Caco-2 (cell line): Measurements from ENCODE around the gene NXPH3. TPM values are rescaled to one million over a fixed set of nuclear protein-coding genes. Genes with fewer than 3 reads are reported as not detected.
A peak's percentile ranks its signal among the peaks of the same experiment; 100 is the strongest.

Experiments used
- BruUV-seq: library from RNA; stranded (reverse); fragments of 400-500 nt; replicated peaks from 2 replicates; lab custom pipeline; 2021; lab: Mats Ljungman, UMichigan
- CTCF ChIA-PET: fragments of 300-600 bp; sonication (Branson Sonifier 250); formaldehyde crosslinking; loops from one replicate; lab custom pipeline; 2022; ENCODE audit warnings: antibody characterized with exemption; lab: Charles Lee
- POLR2A ChIA-PET: fragments of 300-600 bp; sonication (Branson Sonifier 250); formaldehyde crosslinking; loops from one replicate; lab custom pipeline; 2022; ENCODE audit warnings: antibody characterized with exemption; lab: Charles Lee
- DNase-seq, 2 experiments: peaks; one replicate each; pipeline versions ENCODE4 v3.0.0 to v3.0.0-alpha.2; 2020 to 2022
- H3K27me3 ChIP-seq: replicated peaks from 2 replicates; pipeline ENCODE4 v1.6.0; 2011; ENCODE audit warnings: low read length; ENCODE audit not compliant: control insufficient read depth, insufficient read depth
- H3K36me3 ChIP-seq: 2 replicates; pipeline ENCODE4 v1.5.1; 2011; ENCODE audit warnings: low read length; ENCODE audit not compliant: control insufficient read depth, insufficient read depth
- H3K4me1 ChIP-seq: fragments of 250-450 bp; sonication (Bioruptor Pico); 2 replicates; pipeline ENCODE4 v1.5.1; 2020; ENCODE audit warnings: mild to moderate bottlenecking
- H3K4me3 ChIP-seq: 2 replicates; pipeline ENCODE4 v1.5.1; 2011; ENCODE audit warnings: low read depth, mild to moderate bottlenecking, control low read depth, low read length
- H3K9me3 ChIP-seq: fragments of 250-450 bp; sonication (Bioruptor Pico); 2 replicates; pipeline ENCODE4 v1.5.1; 2020; ENCODE audit warnings: mild to moderate bottlenecking, moderate library complexity
- H3K27ac Mint-ChIP-seq: one replicate; pipeline ENCODE4 v1.8.0; 2022; ENCODE audit warnings: mixed read lengths; ENCODE audit not compliant: unreplicated experiment
- H3K27me3 Mint-ChIP-seq: one replicate; pipeline ENCODE4 v1.8.0; 2022; ENCODE audit warnings: mixed read lengths; ENCODE audit not compliant: insufficient read depth, unreplicated experiment
- H3K36me3 Mint-ChIP-seq: one replicate; pipeline ENCODE4 v1.8.0; 2022; ENCODE audit warnings: mild to moderate bottlenecking, mixed read lengths; ENCODE audit not compliant: insufficient read depth, unreplicated experiment
- H3K4me1 Mint-ChIP-seq: one replicate; pipeline ENCODE4 v1.8.0; 2022; ENCODE audit warnings: low read depth, mixed read lengths; ENCODE audit not compliant: unreplicated experiment
- H3K4me3 Mint-ChIP-seq: one replicate; pipeline ENCODE4 v1.8.0; 2022; ENCODE audit warnings: mild to moderate bottlenecking, moderate library complexity, mixed read lengths; ENCODE audit not compliant: unreplicated experiment
- H3K9me3 Mint-ChIP-seq: one replicate; pipeline ENCODE4 v1.8.0; 2022; ENCODE audit warnings: mixed read lengths; ENCODE audit not compliant: unreplicated experiment
- intact Hi-C: fragments of 100-400 bp; cut with micrococcal nuclease; formaldehyde crosslinking; loops from one replicate; pipeline ENCODE4 v1.10.0; 2022; ENCODE audit not compliant: unreplicated experiment
- total RNA-seq: library from RNA; stranded (reverse); gene quantifications from 2 replicates; pipeline ENCODE4 v1.2.3, GENCODE V29; 2022
- TF ChIP-seq, protein P1 (sequence below), 2 experiments: fragments of 200-600 bp in 1 of 2; IDR thresholded peaks; 1 replicate in 1 of 2; 2 replicates in 1 of 2; pipeline versions ENCODE4 v1.5.1 to v1.8.0; 2011 to 2022; ENCODE audit warnings: antibody characterized with exemption in 1 of 2, control low read depth in 1 of 2, inconsistent platforms in 1 of 2, low read depth in 1 of 2, low read length in 1 of 2, mild to moderate bottlenecking in 1 of 2, moderate library complexity in 1 of 2; ENCODE audit not compliant: insufficient read depth in 1 of 2, severe bottlenecking in 1 of 2, unreplicated experiment in 1 of 2

Gene NXPH3
- total RNA-seq, 1 experiment from 2014 or later, result 2.0 TPM

DNA sequence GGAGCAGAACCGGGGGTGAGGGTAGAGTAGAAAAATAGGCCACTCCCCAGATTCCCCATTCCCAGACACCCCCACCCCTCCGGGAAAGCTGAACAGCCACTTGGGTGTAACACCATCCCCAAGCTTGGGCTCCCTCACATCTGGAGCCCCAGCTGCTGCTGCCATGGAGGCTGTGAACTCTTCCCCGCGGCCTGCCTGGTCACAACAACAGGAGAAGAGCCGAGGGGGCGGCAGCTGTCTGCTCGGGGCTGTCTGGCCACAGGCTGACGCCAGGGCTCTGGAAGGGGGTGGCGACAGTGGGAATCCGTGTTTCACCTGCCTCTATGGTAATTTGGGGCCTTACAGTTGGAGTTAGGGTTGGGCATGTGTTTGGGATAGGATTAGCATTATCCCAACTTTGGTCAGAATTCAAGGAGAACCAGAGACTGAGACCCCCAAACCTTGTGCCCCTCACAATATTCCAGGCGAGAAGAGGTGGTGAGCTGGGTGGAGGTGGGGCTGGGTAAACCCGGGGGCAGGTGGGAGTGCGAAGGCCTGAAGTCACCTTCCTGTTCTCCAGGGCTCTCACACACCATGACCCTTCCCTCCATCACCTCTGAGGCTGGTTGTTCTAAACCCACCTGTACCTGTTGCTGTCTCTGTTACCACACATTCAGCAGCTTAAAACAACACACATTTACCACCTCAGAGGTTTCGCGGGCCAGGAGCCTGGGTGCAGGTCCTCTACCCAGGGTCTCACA lies 29.7 kb upstream of the NXPH3 start:
- DNase-seq, result peak in 1 of 2 experiments; percentile 52
- H3K27ac Mint-ChIP-seq, result no peak overlapping the region
- CTCF ChIA-PET, result interaction anchor here (0.6 to 1.6 kb wide), 3 partner anchors 111 to 769 kb away, joined by 3 to 5 read pairs (median 3); no protein-coding TSS in a partner anchor
- Histone ChIP-seq H3K9me3 (peaks cover 12% of the 10 kb centered on the region), H3K4me3 (no peak overlapping the region), H3K4me1 (no peaks in the 10 kb centered on the region), H3K36me3 (no peaks in the 10 kb centered on the region), H3K27me3 (no peaks in the 10 kb centered on the region)
- H3K36me3 Mint-ChIP-seq, result no peaks in the 10 kb centered on the region
- peaks cover 4% of the 10 kb centered on the region for H3K27me3 Mint-ChIP-seq
- POLR2A ChIA-PET, result no interaction called here
- TF ChIP-seq, protein P1, sequence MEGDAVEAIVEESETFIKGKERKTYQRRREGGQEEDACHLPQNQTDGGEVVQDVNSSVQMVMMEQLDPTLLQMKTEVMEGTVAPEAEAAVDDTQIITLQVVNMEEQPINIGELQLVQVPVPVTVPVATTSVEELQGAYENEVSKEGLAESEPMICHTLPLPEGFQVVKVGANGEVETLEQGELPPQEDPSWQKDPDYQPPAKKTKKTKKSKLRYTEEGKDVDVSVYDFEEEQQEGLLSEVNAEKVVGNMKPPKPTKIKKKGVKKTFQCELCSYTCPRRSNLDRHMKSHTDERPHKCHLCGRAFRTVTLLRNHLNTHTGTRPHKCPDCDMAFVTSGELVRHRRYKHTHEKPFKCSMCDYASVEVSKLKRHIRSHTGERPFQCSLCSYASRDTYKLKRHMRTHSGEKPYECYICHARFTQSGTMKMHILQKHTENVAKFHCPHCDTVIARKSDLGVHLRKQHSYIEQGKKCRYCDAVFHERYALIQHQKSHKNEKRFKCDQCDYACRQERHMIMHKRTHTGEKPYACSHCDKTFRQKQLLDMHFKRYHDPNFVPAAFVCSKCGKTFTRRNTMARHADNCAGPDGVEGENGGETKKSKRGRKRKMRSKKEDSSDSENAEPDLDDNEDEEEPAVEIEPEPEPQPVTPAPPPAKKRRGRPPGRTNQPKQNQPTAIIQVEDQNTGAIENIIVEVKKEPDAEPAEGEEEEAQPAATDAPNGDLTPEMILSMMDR (IDR thresholded peaks at IDR 0.05; ENCODE audit: insufficient read depth in 1 of 2, low read depth in 1 of 2, low read length in 1 of 2, severe bottlenecking in 1 of 2, unreplicated experiment in 1 of 2), result no peak
- H3K4me1 Mint-ChIP-seq, result no peaks in the 10 kb centered on the region
- intact Hi-C loops, result no loop called here
- no peak overlapping the region for H3K4me3 Mint-ChIP-seq
- peaks cover 9% of the 10 kb centered on the region for H3K9me3 Mint-ChIP-seq
- BruUV-seq, result no TSS peak

DNA sequence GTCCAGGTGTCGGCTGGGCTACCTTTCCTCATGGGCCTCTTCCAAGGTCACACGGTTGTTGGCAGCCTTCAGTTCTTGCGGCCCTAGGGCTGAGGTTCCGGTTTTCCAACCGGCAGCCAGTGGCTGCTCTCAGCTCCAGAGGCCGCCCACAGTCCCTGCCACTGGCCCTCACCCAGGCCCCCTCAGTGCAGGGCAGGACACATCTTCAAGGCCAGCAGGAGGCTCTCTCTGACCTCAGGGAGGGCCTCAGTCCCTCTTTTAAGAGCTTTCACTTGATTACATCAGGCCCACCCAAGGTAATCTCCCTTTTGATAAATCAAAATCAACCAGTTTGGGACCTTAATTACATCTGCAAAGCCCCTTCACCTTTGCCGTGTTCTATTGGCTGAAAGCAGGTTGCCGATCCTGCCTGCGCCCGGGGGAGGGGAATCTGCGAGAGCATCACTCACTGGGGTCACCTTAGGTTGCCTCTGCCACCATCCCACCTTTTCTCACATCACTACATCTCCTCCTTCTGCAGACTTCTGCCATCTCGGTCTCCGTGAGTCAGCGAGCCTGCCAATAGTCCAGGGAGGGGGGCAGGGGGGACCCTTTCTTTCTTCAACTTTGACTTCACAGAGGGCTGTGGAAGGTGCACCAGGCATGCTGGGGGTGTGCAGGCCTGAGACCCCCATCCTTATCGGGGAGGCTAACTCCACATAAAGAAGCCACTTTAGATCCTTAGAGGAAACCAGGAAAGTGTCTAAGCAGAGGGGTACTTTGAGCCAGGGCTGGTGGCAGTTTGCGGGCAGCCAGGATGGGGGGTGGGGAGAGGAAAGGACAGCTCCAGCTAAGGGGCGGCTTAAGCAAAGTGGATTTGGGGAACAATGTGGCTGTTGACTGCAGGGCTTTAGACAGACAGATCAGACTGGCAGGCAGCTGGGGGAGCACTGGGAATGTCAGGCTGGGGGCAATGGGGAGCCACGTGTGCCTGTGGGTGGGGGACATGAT lies 28.8 kb upstream of the NXPH3 start:
- ChIA-PET POLR2A (no interaction called here), CTCF (interaction anchor here (0.6 to 1.6 kb wide), 5 partner anchors 10 to 768 kb away, joined by 3 to 8 read pairs (median 5); no protein-coding TSS in a partner anchor)
- H3K27me3 Mint-ChIP-seq, result no peaks in the 10 kb centered on the region
- Histone ChIP-seq H3K4me3 (no peak overlapping the region), H3K36me3 (no peaks in the 10 kb centered on the region), H3K4me1 (peaks cover 5% of the 10 kb centered on the region; the same call in 1 of the 2 replicates), H3K9me3 (peaks cover 9% of the 10 kb centered on the region), H3K27me3 (no peaks in the 10 kb centered on the region)
- no peak overlapping the region for H3K4me3 Mint-ChIP-seq
- no peak overlapping the region for H3K27ac Mint-ChIP-seq
- H3K36me3 Mint-ChIP-seq, result no peaks in the 10 kb centered on the region
- no TSS peak for BruUV-seq
- TF ChIP-seq, protein P1 (IDR thresholded peaks at IDR 0.05; ENCODE audit: insufficient read depth in 1 of 2, low read depth in 1 of 2, low read length in 1 of 2, severe bottlenecking in 1 of 2, unreplicated experiment in 1 of 2), result no peak
- peaks cover 9% of the 10 kb centered on the region for H3K9me3 Mint-ChIP-seq
- DNase-seq, result peak in 1 of 2 experiments; percentile 41
- peaks cover 7% of the 10 kb centered on the region for H3K4me1 Mint-ChIP-seq
- intact Hi-C loops, result no loop called here

DNA sequence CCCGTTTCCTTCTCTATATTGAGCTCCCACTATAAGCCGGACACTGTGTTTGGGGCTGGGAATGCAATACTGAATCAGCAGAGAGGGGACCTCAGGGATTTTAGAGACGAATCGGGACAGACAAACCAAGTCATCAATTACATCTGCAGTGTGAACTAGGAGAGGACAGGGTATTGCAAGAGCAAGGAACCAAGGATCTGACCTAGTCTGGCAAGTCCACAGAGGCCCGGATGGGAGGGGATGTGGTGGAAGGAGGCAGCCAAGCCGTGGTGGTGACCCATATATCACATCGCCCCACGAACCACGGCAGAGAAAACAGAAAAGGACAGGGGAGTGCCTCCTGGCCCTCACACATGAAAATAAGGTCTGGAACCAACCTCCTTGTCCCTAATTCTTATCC lies 28.1 kb upstream of the NXPH3 start:
- Mint-ChIP-seq H3K27me3 (no peaks in the 10 kb centered on the region), H3K27ac (no peak overlapping the region), H3K4me3 (no peak overlapping the region), H3K4me1 (peaks cover 9% of the 10 kb centered on the region), H3K36me3 (no peaks in the 10 kb centered on the region), H3K9me3 (peaks cover 9% of the 10 kb centered on the region)
- Histone ChIP-seq H3K27me3 (no peaks in the 10 kb centered on the region), H3K4me1 (peaks cover 5% of the 10 kb centered on the region; the same call in 1 of the 2 replicates), H3K36me3 (no peaks in the 10 kb centered on the region), H3K4me3 (no peak overlapping the region), H3K9me3 (peaks cover 9% of the 10 kb centered on the region)
- POLR2A ChIA-PET, result no interaction called here
- TF ChIP-seq, protein P1 (IDR thresholded peaks at IDR 0.05; ENCODE audit: insufficient read depth in 1 of 2, low read depth in 1 of 2, low read length in 1 of 2, severe bottlenecking in 1 of 2, unreplicated experiment in 1 of 2), result no peak
- no TSS peak for BruUV-seq
- peak in 1 of 2 experiments; percentile 47 for DNase-seq
- intact Hi-C loops, result no loop called here
- CTCF ChIA-PET, result interaction anchor here (0.6 to 1.5 kb wide), 4 partner anchors 9 to 209 kb away, joined by 3 to 8 read pairs (median 4); no protein-coding TSS in a partner anchor
